GM12872 (cell line): Measurements from ENCODE around the gene FBXO10.

Source experiments
- CTCF ChIP-seq: IDR thresholded peaks from 3 replicates; pipeline ENCODE4 v1.5.1; 2011; ENCODE audit warnings: low read depth, mild to moderate bottlenecking, low read length, moderate library complexity; ENCODE audit not compliant: insufficient read depth

Gene FBXO10

DNA sequence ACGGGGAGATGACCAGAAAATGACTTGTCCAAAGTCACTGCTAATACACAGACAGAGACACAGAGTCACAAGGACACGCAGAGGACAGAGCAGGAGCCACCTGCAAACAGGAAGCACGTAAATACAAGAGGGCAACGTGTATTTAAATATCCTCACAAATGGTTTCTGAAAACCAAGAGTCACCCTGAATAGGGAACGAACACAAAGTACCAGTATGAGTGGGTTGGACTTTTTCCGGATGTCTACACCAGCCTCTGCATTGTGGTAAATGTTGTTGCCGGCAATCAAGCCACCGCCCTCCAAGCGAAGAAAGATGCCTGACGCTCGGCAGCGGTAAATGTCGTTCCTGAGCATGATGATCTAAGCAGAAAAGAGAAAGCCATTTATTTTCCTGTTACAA, 44.5 kb downstream of the FBXO10 start:
- TF ChIP-seq CTCF: no peak

DNA sequence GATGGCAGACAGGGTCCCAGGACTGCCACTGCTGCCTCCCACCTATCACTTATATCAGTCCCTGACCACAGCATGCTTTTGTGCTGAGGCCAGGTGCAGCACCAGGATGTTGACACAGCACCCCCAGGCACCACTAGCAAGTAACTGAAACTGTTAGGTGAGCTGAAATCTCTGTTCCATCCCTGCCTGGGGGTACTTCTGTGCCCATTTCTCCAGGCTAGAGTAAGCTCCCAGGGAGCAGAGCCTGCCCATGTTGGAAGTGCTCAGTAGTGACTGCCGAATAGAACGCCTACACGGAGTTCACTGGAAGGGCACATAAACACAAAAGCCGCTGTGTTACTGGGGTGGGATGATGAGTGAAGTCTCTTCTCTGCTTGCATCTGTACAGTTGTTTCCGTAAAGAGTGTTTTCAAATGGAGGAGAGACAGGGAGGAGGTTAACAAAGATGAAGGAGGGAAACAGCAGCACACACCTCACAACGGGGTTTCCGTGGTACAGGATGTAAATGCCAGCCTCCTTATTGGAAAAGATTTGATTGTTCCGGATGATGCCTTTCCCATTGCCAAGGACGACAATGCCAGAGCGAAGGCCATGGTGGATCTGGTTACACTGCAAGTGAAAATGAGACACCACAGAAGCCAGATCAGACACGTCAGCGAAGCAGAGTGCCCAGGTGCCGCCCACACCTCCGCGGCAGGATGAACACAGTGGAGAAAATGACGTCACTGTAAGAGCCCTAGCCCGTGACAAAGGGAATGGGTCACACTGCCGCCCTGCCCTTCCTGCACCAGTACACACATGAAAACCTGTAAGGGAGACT, 47.3 kb downstream of the FBXO10 start:
- no peak for TF ChIP-seq CTCF

- no peak for TF ChIP-seq CTCF
These were observed 52.3 kb downstream of the FBXO10 start for GRCh38 chr9:37523916-37524315.

DNA sequence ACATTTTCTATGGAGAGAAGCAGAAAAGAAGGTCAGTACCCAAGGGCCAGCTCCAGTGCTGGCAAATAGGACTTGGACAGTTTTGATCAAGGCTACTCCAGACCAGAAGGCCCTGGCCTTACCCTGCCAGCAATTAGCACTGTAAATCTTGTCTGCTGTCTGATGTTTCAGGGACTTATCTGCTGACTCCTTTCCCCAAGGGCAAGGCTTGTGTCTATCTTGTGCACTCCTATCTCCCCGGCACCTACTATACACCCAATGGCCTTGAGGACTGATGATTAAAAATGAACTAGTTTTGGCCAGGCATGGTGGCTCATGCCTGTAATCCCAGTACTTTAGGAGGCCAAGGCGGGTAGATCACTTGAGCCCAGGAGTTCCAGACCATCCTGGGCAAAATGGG, 53.2 kb downstream of the FBXO10 start:
- no peak for TF ChIP-seq CTCF

DNA sequence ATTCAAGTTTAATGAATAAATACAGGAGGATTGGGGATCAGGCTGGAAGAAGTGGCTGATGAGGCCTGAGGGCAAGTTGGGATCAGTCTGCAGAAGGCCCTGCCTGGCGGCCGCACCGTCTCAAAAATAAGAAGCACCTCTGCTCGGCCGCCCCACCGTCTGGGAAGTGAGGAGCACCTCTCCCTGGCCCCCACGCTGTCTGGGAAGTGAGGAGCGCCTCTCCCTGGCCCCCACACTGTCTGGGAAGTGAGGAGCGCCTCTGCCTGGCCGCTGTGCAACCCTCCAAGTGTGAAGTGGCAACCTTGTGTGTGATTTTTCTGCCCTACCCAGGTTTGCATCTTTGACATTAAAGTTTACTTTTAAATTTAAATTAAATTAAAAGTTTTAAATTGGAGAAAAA, 55.1 kb downstream of the FBXO10 start:
- no peak for TF ChIP-seq CTCF

DNA sequence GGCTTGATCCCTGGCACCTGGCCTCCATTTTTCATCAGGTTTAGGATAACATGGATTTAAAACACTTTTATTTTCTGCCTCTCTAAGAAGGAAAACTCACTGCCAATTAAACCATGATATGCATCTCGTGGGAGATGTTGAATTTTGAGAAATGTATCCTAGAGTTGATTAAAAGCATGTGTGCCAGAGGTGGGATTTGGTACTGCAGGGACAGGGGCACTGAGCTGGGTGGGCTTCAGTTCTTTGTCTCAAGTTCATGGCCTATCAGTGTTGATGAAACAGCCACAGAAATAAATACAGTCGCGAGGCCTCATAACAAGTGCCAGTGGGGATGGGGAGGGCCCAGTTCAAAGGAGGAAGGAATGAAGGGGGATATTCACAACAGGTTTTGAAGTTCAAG, 55.5 kb downstream of the FBXO10 start:
- no peak for TF ChIP-seq CTCF

DNA sequence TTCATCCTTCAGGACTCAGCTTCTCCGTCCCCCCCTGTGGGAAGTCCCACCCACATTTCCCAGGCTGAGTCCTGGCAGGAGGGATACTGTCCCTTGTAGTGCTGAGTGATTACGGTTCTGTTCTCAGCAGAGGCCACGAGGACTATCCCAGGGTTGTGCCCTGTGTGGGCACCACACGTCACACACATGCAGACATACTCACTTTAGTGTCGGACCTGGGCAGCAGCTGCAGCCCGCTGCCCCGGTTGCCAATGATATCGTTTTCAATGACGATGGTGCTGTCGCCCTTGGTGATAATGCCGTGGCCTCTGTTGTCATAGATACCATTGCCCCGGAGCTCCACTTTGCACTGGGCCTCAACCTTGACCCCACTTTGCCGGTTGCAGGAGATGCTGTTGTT, 58.3 kb downstream of the FBXO10 start:
- TF ChIP-seq CTCF: no peak
